ENCODE results near the gene AK9.

Gene AK9

DNA sequence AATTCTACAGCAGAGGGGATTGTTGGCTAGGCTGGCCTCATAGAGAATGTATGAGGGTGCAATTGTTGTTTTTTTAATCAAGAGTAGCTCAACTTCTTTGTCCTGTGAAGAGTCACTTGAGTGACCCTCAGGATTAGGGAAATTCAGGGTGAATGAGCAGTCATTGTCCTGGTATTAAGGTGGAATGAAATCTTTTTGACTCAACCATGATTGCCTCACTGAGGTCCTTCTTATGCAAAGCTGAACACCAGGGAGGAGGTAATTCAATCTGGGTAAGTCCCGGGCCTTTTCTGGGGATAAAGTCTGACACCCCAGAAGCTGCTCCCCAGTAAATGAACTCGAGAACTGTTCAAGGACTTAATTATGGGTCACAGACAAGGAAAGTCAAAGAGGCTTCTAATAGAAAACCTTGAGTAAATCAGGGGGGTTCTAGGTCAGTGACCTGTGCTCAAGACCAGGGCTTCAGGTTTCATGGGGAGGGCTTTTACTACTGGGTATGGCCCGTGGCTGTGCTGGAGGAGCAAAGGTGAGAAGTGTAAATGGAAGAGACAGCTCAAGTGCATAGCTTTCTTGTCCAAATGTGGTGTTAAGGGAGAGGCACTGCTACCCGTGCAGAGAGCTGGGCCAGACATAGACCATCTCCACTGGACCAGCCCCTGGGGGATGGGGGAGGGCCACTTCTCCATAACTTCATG lies 182.7 kb downstream of the AK9 start:
- DNase-seq = no peak

GRCh38 chr6:109507490-109508072 lies 183.4 kb downstream of the AK9 start:
- no peak for DNase-seq

- DNase-seq = no peak
Measured at GRCh38 chr6:109506841-109507240, 184.2 kb downstream of the AK9 start.

GRCh38 chr6:109506314-109506713 lies 184.7 kb downstream of the AK9 start:
- no peak for DNase-seq

DNA sequence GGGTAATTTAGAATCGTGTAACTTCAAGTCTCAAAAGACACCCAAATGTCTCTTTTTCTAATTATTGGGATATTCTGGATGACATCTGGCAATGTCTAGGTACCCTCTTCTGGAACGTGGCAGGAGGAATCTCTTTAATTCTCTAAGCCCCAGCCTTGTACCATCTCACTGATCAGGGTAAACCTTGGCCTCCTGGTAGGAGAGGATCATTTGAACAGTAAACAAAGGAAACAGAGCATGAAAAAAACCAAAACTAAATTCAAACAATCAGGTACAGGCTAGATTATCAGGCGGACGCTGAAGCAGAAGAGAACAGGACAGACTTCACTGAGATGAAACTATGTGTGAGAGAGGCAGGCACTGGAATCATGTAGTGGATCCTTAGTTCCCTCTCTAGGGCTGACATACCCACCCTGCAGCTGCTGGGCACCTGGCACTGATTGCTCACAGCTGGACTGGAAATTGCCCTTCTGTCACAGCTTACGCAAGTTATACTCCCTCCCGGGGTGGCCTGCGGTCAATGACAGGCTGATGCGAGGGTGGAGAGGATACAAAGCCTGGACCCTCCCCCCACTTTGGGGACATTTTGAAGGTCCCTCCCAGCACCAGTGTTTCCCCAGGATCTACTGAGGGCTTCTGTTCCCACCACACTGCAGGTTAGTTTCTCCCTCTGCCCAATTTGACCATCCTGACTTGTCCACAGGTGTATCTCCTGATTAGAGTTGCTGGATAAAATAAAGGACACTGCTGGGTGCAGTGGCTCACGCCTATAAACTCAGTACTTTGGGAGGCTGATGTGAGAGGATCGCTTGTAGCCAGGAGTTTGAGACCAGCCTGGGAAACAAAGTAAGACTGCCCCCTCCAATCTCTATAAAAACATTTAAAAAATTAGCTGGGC lies 187.4 kb downstream of the AK9 start:
- DNase-seq = no peak

DNA sequence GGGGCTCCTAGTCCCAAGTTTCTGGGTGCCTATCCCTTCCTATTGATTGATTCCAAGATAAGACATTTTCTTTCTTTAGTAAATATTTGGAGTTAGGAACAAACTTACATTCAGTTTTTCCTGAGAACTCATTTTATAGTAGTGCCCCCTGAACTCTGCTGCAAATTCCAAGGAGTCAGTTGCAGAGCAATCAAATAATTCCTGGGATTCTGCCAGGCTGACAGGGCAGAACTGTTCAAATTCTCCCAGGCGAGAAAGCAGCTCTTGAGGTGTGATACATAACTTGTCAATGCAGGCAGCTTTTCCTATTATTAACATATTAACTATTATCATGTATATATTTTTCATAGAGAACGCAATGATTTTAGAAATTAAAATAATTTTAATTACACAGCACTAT lies 192.1 kb downstream of the AK9 start:
- no peak for DNase-seq

- no peak for DNase-seq
Measured at GRCh38 chr6:109498052-109498451, 192.9 kb downstream of the AK9 start.

GRCh38 chr6:109496036-109496772 lies 194.8 kb downstream of the AK9 start:
- DNase-seq = no peak

- no peak for DNase-seq
Measured at GRCh38 chr6:109493865-109494264, 197.1 kb downstream of the AK9 start.

GRCh38 chr6:109491207-109491938 lies 199.6 kb downstream of the AK9 start:
- no peak for DNase-seq

DNA sequence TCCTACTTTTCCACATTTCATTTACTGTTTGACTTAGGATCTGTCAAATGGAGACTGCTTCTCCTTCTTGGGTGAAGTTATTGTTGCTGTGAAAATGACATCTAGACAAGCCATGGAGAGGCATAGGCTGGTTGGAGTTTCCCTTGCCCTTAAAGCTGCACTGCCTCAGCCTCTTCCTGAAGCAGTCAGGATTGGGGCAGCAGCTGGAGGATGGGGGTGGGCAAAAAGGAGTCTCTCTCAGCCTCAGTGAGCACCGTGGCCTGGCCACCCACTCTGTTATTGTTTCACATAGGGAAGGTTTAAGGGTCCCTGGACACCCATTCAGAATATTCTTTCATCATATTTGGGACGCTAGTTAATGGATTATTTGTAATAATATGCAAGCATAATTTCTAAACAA lies 200.3 kb downstream of the AK9 start:
- no peak for DNase-seq

DNA sequence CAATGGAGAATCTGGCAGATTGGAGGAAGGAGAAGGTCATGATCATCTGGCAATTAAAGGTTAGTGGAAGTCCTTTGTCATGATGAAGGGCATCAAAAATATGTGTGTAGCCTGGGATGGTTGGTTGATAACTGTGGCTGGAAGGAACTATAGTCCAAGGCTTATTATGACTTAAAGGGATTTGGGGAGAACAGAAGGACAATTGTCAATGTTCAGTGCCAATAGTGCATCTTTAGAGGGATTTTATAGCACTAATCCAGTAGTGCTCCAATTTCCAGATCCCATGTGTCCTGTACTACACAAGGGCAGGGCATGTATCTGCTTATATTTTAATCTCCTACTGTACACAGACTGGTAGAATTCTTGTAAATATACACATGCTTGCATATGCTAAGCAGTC lies 203.0 kb downstream of the AK9 start:
- no peak for DNase-seq

GRCh38 chr6:109486068-109486467 lies 204.9 kb downstream of the AK9 start:
- no peak for DNase-seq

DNA sequence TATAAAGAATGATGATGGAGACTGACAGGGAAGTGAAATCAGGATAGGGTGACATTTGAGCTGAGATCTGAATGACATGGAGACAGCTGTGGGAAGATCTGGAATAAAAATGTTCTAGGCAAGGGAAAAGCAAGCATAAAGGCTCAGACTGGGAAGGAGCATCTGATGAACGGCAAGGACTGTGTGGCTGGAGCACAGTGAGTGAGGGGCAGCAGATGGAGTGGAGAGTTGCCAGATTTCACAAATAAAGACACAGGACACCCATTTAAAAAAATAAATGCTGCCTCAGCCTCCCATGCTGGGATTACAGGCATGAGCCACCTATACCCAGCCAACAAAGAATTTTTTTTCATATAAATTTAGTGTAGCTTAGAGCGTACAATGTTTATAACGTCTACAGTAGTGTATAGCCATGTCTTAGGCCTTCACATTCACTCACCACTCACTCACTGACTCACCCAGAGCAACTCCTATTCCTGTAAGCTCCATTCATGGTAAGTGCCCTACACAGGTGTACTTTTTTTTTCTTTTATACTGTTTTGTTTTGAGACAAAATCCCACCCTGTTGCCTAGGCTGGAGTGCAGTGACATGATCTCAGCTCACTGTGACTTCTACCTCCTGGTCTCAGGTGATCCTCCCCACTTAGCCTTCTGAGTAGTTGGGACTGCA lies 205.6 kb downstream of the AK9 start:
- DNase-seq = no peak

GRCh38 chr6:109484122-109484521 lies 206.9 kb downstream of the AK9 start:
- no peak for DNase-seq

- DNase-seq = no peak
Measured at GRCh38 chr6:109483735-109484057, 207.3 kb downstream of the AK9 start.

GRCh38 chr6:109482905-109483734 lies 207.9 kb downstream of the AK9 start, which contains the start of gene ZBTB24:
Gene ZBTB24, minus strand, starts transcription at chr6:109483219. Its CDS starts 1,193 bp downstream, at chr6:109482026.
- peak; percentile 93 to 96 for DNase-seq

GRCh38 chr6:109480993-109481480 lies 210.0 kb downstream of the AK9 start:
- no peak for DNase-seq

DNA sequence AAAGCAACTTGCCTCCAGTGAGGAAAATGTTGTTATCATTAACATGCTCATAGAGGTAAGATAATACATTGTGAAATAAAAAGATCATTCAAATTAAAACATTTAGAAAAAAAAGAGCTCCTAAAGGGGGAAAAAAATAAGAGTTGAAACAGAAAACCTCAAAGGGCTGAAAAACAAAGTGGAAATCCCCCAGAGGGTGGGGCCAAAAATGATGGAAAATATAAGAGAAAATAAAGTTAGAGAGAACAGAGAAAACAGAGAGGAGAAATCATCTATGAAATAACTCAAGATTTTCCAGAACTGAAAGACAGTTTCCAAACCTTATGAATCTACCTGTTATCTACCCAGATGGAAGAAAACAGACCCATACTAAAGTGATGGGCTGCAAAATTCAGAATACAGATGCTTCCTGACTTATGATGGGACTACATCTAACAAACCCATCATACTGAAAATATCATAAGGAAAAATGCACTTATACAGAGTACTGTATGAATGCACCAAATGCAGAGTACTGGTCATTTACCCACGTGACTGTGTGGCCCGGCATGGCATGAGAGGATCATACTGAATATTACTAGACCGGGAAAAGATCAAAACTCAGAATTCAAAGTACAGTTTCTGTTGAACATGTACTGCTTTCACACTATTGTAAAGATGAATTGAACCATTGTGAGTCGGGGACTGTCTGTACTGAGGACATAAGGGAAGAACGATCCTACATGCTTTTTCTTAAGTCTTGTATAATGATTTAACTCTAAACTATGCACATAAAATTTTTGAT lies 212.0 kb downstream of the AK9 start:
- DNase-seq = no peak

GRCh38 chr6:109478222-109478805 lies 212.7 kb downstream of the AK9 start:
- DNase-seq = no peak

All from activated CD4-positive, alpha-beta T cell treated with anti-CD3 and anti-CD28 coated beads, Interleukin-2, amount 50 U/mL, for 48 hours (primary cell).